HG03135 (cell line): Measurements from ENCODE around the gene ZBTB21.

Source experiments
- ATAC-seq: cut with Tn5 transposase; IDR thresholded peaks from one replicate; pipeline ENCODE4 v1.9.1; 2021; ENCODE audit warnings: mild to moderate bottlenecking, moderate library complexity; ENCODE audit not compliant: unreplicated experiment

The ZBTB21 gene

GRCh38 chr21:42009831-42010506 is at the start of gene ZBTB21:
Gene ZBTB21 (minus strand): TSS chr21:42010360. CDS start chr21:41994095, 16,265 bp downstream.
- peak; percentile 65 for ATAC-seq

- no peak for ATAC-seq
These were observed 49.6 kb upstream of the ZBTB21 start for GRCh38 chr21:42059721-42060120.

- ATAC-seq: no peak
These were observed 49.0 kb upstream of the ZBTB21 start for GRCh38 chr21:42059141-42059540.

GRCh38 chr21:42058631-42059111 is 48.5 kb upstream of the ZBTB21 start:
- ATAC-seq: no peak

- no peak for ATAC-seq
These were observed 47.8 kb upstream of the ZBTB21 start for GRCh38 chr21:42057851-42058437.

GRCh38 chr21:42056996-42057689 is 47.0 kb upstream of the ZBTB21 start:
- no peak for ATAC-seq

- ATAC-seq: no peak
These were observed 46.3 kb upstream of the ZBTB21 start for GRCh38 chr21:42056468-42056867.

- no peak for ATAC-seq
These were observed 45.3 kb upstream of the ZBTB21 start for GRCh38 chr21:42055425-42055824.

- ATAC-seq: no peak
These were observed 41.6 kb upstream of the ZBTB21 start for GRCh38 chr21:42051788-42052187.

GRCh38 chr21:42049578-42050430 is 39.6 kb upstream of the ZBTB21 start:
- ATAC-seq: no peak

GRCh38 chr21:42048870-42049577 is 38.9 kb upstream of the ZBTB21 start:
- no peak for ATAC-seq

GRCh38 chr21:42047821-42048613 is 37.9 kb upstream of the ZBTB21 start:
- ATAC-seq: no peak

- ATAC-seq: no peak
These were observed 34.8 kb upstream of the ZBTB21 start for GRCh38 chr21:42044871-42045495.

- ATAC-seq: no peak
These were observed 33.8 kb upstream of the ZBTB21 start for GRCh38 chr21:42043961-42044360.

- no peak for ATAC-seq
These were observed 33.2 kb upstream of the ZBTB21 start for GRCh38 chr21:42043201-42043895.

- no peak for ATAC-seq
These were observed 32.5 kb upstream of the ZBTB21 start for GRCh38 chr21:42042651-42043050.

- ATAC-seq: no peak
These were observed 31.6 kb upstream of the ZBTB21 start for GRCh38 chr21:42041711-42042110.

GRCh38 chr21:42041246-42041645 is 31.1 kb upstream of the ZBTB21 start:
- no peak for ATAC-seq
